Measurements from ENCODE around the gene ZCCHC7. TPM values are rescaled to one million over a fixed set of nuclear protein-coding genes. Genes with fewer than 3 reads are reported as not detected.

Gene ZCCHC7
- total and polyA plus RNA-seq, 9 donors: 15.8 to 37.4 (median 28.4) TPM

DNA sequence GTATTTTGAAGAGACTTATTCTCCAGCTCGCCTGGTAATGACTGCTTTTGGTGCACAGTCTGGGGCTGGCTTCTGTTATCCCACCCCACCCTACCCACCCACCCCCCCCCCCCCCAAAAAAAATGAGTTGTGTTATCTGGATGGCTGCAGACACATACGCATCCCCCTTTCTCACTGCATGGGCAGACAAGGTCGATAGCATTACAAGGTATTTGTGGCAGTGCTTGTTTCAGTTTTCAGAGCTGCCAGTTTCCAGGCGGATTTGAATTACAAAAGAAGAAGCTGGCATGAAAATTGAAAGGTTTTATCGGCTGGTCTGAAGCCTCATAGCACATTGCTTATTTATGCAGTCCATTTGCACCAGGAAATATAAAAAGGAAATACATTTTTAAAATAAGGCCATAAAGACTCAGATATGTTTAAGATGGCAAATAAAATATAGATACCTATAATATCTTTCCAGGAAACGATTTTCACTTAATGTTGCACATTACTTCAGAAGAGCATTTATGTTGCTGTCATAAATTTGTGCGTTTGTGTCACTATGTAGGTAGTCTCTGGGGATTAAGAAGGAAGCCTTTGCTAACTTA lies 217.0 kb downstream of the ZCCHC7 start:
- no peak for TF ChIP-seq POLR2A (IDR thresholded peaks at IDR 0.05)
- TF ChIP-seq, protein P1, sequence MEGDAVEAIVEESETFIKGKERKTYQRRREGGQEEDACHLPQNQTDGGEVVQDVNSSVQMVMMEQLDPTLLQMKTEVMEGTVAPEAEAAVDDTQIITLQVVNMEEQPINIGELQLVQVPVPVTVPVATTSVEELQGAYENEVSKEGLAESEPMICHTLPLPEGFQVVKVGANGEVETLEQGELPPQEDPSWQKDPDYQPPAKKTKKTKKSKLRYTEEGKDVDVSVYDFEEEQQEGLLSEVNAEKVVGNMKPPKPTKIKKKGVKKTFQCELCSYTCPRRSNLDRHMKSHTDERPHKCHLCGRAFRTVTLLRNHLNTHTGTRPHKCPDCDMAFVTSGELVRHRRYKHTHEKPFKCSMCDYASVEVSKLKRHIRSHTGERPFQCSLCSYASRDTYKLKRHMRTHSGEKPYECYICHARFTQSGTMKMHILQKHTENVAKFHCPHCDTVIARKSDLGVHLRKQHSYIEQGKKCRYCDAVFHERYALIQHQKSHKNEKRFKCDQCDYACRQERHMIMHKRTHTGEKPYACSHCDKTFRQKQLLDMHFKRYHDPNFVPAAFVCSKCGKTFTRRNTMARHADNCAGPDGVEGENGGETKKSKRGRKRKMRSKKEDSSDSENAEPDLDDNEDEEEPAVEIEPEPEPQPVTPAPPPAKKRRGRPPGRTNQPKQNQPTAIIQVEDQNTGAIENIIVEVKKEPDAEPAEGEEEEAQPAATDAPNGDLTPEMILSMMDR (IDR thresholded peaks at IDR 0.05): no peak
- no peaks in the 10 kb centered on the region for H3K4me1 ChIP-seq (ENCODE audit: insufficient read depth)
- no peak overlapping the region for H3K27ac ChIP-seq
- DNase-seq: no peak
- H3K36me3 ChIP-seq: no peaks in the 10 kb centered on the region
- intact Hi-C loops (cut with DNase I): no loop called here
- H3K27me3 ChIP-seq: no peaks in the 10 kb centered on the region
- no peak overlapping the region for H3K4me3 ChIP-seq
- 75 to 78% (median 76%) methylated on average over 7 of the region's 7 CpGs for WGBS, 3 donors
- no peaks in the 10 kb centered on the region for H3K9me3 ChIP-seq

DNA sequence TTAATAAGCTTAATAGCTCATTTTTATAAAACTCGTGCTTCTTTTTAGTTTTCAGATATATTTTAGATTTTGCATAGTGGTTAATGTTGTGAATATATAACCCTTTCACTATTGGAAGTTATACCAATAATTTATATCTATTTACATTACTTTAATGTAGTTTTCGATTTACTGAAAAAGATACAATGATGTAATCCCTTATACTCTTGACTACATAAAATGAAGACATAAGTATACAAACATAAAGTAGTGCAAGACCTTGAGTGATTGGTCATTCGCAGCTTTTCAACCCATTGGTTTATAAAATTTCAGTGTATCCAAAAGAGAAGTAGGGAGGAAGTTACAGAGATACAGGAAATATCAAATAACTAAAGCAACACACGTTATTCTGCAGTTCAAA lies 217.8 kb downstream of the ZCCHC7 start:
- intact Hi-C loops (cut with DNase I): no loop called here
- WGBS, 3 donors: 63 to 67% (median 63%) methylated on average over 4 of the region's 4 CpGs
- no peaks in the 10 kb centered on the region for H3K9me3 ChIP-seq

DNA sequence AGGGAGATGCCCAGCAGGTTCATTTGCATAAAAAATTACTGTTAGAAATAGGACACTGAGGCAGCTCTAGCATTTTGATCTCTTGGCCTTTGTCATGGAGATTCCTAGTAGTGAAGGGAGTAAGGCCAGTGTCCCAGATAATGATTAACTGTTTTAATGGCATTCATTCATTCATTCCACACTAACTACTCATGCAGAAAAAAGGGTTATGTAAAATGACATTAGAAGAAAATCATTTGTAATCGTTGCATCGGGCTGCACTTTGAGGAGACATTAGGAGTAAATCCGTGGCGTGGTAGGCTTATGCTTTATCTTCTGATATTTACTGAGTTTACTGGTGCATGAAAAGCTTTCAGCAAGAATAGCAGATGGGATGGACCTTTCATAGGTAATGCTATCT lies 219.5 kb downstream of the ZCCHC7 start:
- no peak for TF ChIP-seq POLR2A (IDR thresholded peaks at IDR 0.05)
- no peak for TF ChIP-seq EP300 (IDR thresholded peaks at IDR 0.05)
- TF ChIP-seq, protein P1 (IDR thresholded peaks at IDR 0.05): no peak
- no peaks in the 10 kb centered on the region for H3K4me1 ChIP-seq (ENCODE audit: insufficient read depth)
- WGBS, 3 donors: 96 to 98% (median 97%) methylated on average over 4 of the region's 4 CpGs
- H3K9me3 ChIP-seq: no peaks in the 10 kb centered on the region
- intact Hi-C loops (cut with DNase I): no loop called here
- H3K4me3 ChIP-seq: no peak overlapping the region
- no peaks in the 10 kb centered on the region for H3K27me3 ChIP-seq
- H3K36me3 ChIP-seq: no peaks in the 10 kb centered on the region
- no peak overlapping the region for H3K27ac ChIP-seq
- DNase-seq: no peak

More for the DNA sequence above, 217.8 kb downstream of the ZCCHC7 start:
- Histone ChIP-seq H3K27me3 (no peaks in the 10 kb centered on the region), H3K4me1 (ENCODE audit: insufficient read depth) (no peaks in the 10 kb centered on the region), H3K36me3 (no peaks in the 10 kb centered on the region), H3K4me3 (no peak overlapping the region), H3K27ac (no peak overlapping the region)
- DNase-seq: no peak
- TF ChIP-seq POLR2A (IDR thresholded peaks at IDR 0.05): no peak
- no peak for TF ChIP-seq EP300 (IDR thresholded peaks at IDR 0.05)
- TF ChIP-seq, protein P1 (IDR thresholded peaks at IDR 0.05): no peak

- Histone ChIP-seq H3K36me3 (no peaks in the 10 kb centered on the region), H3K9me3 (no peaks in the 10 kb centered on the region), H3K4me3 (no peak overlapping the region), H3K4me1 (ENCODE audit: insufficient read depth) (no peaks in the 10 kb centered on the region), H3K27me3 (no peaks in the 10 kb centered on the region), H3K27ac (no peak overlapping the region)
- intact Hi-C loops (cut with DNase I): no loop called here
- no peak for DNase-seq
- WGBS, 3 donors: 52 to 73% (median 70%) methylated on average over 1 of the region's 1 CpG
- TF ChIP-seq EP300 (IDR thresholded peaks at IDR 0.05) (no peak), POLR2A (IDR thresholded peaks at IDR 0.05) (no peak)
- TF ChIP-seq, protein P1 (IDR thresholded peaks at IDR 0.05): no peak
These were observed 220.6 kb downstream of the ZCCHC7 start for GRCh38 chr9:37340961-37341360.
